Endothelial cell of umbilical vein (primary cell): ENCODE data around the gene LGALS8. TPM values are rescaled to one million over a fixed set of nuclear protein-coding genes. Genes with fewer than 3 reads are reported as not detected.

Experiments used
- BruUV-seq: library from RNA; stranded (reverse); fragments of 400-500 nt; replicated peaks from 2 replicates; lab custom pipeline; 2021; lab: Mats Ljungman, UMichigan
- CTCF ChIA-PET: fragments of 300-600, 350-600 bp; sonication (Branson Sonifier 250); formaldehyde crosslinking; loops from one replicate; lab custom pipeline; 2021; ENCODE audit warnings: antibody characterized with exemption, inconsistent platforms; lab: Charles Lee
- POLR2A ChIA-PET: fragments of 300-600, 350-600 bp; sonication (Branson Sonifier 250); formaldehyde crosslinking; loops from one replicate; lab custom pipeline; 2021; ENCODE audit warnings: antibody characterized with exemption, inconsistent platforms; lab: Charles Lee
- DNase-seq: peaks from one replicate; pipeline ENCODE4 v3.0.0-alpha.2; 2011; ENCODE audit warnings: low read depth, low spot score
- FAIRE-seq: peaks from 2 replicates; lab custom pipeline; 2011; peaks lifted over from hg19 to GRCh38; lab: Jason Lieb, UNC
- H2AFZ ChIP-seq: 2 replicates; pipeline ENCODE4 v1.6.0; 2012; ENCODE audit warnings: low read depth, low read length, control low read depth, inconsistent platforms
- H3K27ac ChIP-seq: 2 replicates; pipeline ENCODE4 v1.5.1; 2011; ENCODE audit warnings: low read depth, mild to moderate bottlenecking, control low read depth, low read length, moderate library complexity; ENCODE audit not compliant: insufficient read depth
- H3K27me3 ChIP-seq, 2 experiments: 2 replicates each; pipeline versions ENCODE4 v1.6.0 to v1.6.1; 2011; ENCODE audit warnings: low read length in 2 of 2, mixed read lengths in 1 of 2; ENCODE audit not compliant: control insufficient read depth in 2 of 2, insufficient read depth in 2 of 2
- H3K36me3 ChIP-seq, 2 experiments: 2 replicates in 1 of 2; 3 replicates in 1 of 2; pipeline ENCODE4 v1.5.1; 2011; ENCODE audit warnings: low read length in 2 of 2, mild to moderate bottlenecking in 1 of 2, moderate library complexity in 1 of 2; ENCODE audit not compliant: control insufficient read depth in 2 of 2, insufficient read depth in 2 of 2; ENCODE audit errors: extremely low read depth in 1 of 2
- H3K4me1 ChIP-seq: 3 replicates; pipeline ENCODE4 v1.5.1; 2011; ENCODE audit warnings: mild to moderate bottlenecking, low read length; ENCODE audit not compliant: control insufficient read depth, insufficient read depth; ENCODE audit errors: extremely low read depth
- H3K4me2 ChIP-seq: 2 replicates; pipeline ENCODE4 v1.6.1; 2011; ENCODE audit warnings: low read length, control low read depth, mixed read lengths; ENCODE audit not compliant: insufficient read depth
- H3K4me3 ChIP-seq, 3 experiments: fragments of 200-600 bp in 1 of 3; sonication (generic), shearing (Covaris generic) in 1 of 3; replicated peaks in 1 of 3; 2 replicates each; pipeline ENCODE4 v1.5.1; 2011 to 2016; ENCODE audit warnings: control low read depth in 3 of 3, low read length in 3 of 3, mild to moderate bottlenecking in 2 of 3, inconsistent platforms in 1 of 3, low read depth in 1 of 3, moderate library complexity in 1 of 3; ENCODE audit not compliant: insufficient read depth in 1 of 3
- H3K79me2 ChIP-seq: 2 replicates; pipeline ENCODE4 v1.6.0; 2012; ENCODE audit warnings: low read length, inconsistent platforms; ENCODE audit not compliant: control insufficient read depth, insufficient read depth
- H3K9ac ChIP-seq: replicated peaks from 2 replicates; pipeline ENCODE3; 2011; ENCODE audit warnings: low read length, control low read depth; ENCODE audit not compliant: insufficient read depth; ENCODE audit errors: extremely low read depth
- H3K9me1 ChIP-seq: replicated peaks from 3 replicates; pipeline ENCODE4 v1.6.0; 2011; ENCODE audit warnings: mild to moderate bottlenecking, low read length; ENCODE audit not compliant: control insufficient read depth, insufficient read depth; ENCODE audit errors: extremely low read depth
- H3K9me3 ChIP-seq: replicated peaks from 2 replicates; pipeline ENCODE4 v1.5.1; 2012; ENCODE audit warnings: low read length, inconsistent platforms; ENCODE audit not compliant: control insufficient read depth, insufficient read depth
- H4K20me1 ChIP-seq: replicated peaks from 2 replicates; pipeline ENCODE3; 2011; ENCODE audit warnings: mild to moderate bottlenecking, low read length; ENCODE audit not compliant: control insufficient read depth, insufficient read depth; ENCODE audit errors: extremely low read depth
- CTCF ChIP-seq, 2 donors: IDR thresholded peaks; 1 replicate in 1 of 2; 2 replicates in 1 of 2; pipeline ENCODE4 v1.5.1; 2011; ENCODE audit warnings: low read length in 2 of 2, mild to moderate bottlenecking in 2 of 2, moderate library complexity in 2 of 2, control low read depth in 1 of 2, inconsistent platforms in 1 of 2, low read depth in 1 of 2; ENCODE audit not compliant: insufficient read depth in 1 of 2; ENCODE audit errors: extremely low read depth in 1 of 2
- EZH2 ChIP-seq: IDR thresholded peaks from 2 replicates; pipeline ENCODE4 v1.6.1; 2012; ENCODE audit warnings: borderline replicate concordance, low read depth, mild to moderate bottlenecking, moderate library complexity, low read length, inconsistent platforms; ENCODE audit not compliant: severe bottlenecking
- FOS ChIP-seq: IDR thresholded peaks from 2 replicates; pipeline ENCODE4 v1.6.1; 2011; ENCODE audit warnings: mild to moderate bottlenecking, low read length, moderate library complexity, borderline replicate concordance; ENCODE audit not compliant: insufficient read depth
- GATA2 ChIP-seq: IDR thresholded peaks from 2 replicates; pipeline ENCODE4 v1.7.0; 2011; ENCODE audit warnings: low read depth, mild to moderate bottlenecking, moderate library complexity, mixed read lengths, low read length; ENCODE audit not compliant: insufficient read length, insufficient read depth
- JUN ChIP-seq: IDR thresholded peaks from 2 replicates; pipeline ENCODE4 v1.6.1; 2011; ENCODE audit warnings: borderline replicate concordance, low read depth; ENCODE audit not compliant: insufficient read length, insufficient read depth
- MAX ChIP-seq: IDR thresholded peaks from 2 replicates; pipeline ENCODE4 v1.6.1; 2011; ENCODE audit not compliant: insufficient read depth, insufficient read length
- MYC ChIP-seq: IDR thresholded peaks from one replicate; pipeline ENCODE4 v1.6.1; 2011; ENCODE audit warnings: mild to moderate bottlenecking, low read depth, low read length
- POLR2A ChIP-seq: IDR thresholded peaks from 2 replicates; pipeline ENCODE4 v1.6.1; 2012; ENCODE audit warnings: low read depth, mild to moderate bottlenecking, control low read depth, low read length
- POLR2AphosphoS5 ChIP-seq: IDR thresholded peaks from 2 replicates; pipeline ENCODE4 v1.6.1; 2012; ENCODE audit warnings: low read depth, mild to moderate bottlenecking, control low read depth, low read length, moderate library complexity; ENCODE audit not compliant: insufficient read depth
- dilution Hi-C: fragments of 300-500 bp; cut with MboI; formaldehyde crosslinking; loops from one replicate; pipeline ENCODE4 v1.15.0; 2019; ENCODE audit warnings: low sequenced_read_pairs; ENCODE audit not compliant: extremely low pct_ligation_motif_present
- intact Hi-C: fragments of 100-400 bp; cut with micrococcal nuclease; formaldehyde crosslinking; loops from one replicate; pipeline ENCODE4 v1.10.0; 2022
- polyA plus RNA-seq, 4 experiments: library from polyadenylated mRNA; depleted of rRNA in 3 of 4; stranded (reverse) in 3 of 4; unstranded in 1 of 4; fragments of >200 nt; gene quantifications; 2 replicates each; pipeline versions ENCODE4 v1.2.1 to v1.2.3, GENCODE V29; 2011 to 2012; ENCODE audit warnings: missing spikeins in 1 of 4
- total RNA-seq: library from RNA; stranded (reverse); gene quantifications from 2 replicates; pipeline ENCODE4 v1.2.3, GENCODE V29; 2021

LGALS8 gene
- total and polyA plus RNA-seq, 2 donors (not counting 3 experiments of a cell fraction or from before 2014, with no cell fraction given): 45.6 to 49.9 TPM

- intact Hi-C loops: no loop called here
- no peak for DNase-seq
- H3K9me3 ChIP-seq: no peaks in the 10 kb centered on the region
- BruUV-seq: no TSS peak
- H3K4me3 ChIP-seq: no peak overlapping the region
- no peak overlapping the region for H3K4me2 ChIP-seq
- ChIA-PET CTCF (no interaction called here), POLR2A (no interaction called here)
- H4K20me1 ChIP-seq: no peaks in the 10 kb centered on the region
- H3K9ac ChIP-seq: no peak overlapping the region
- H3K36me3 ChIP-seq: peaks cover 42 to 44% of the 10 kb centered on the region in 2 experiments
- H3K4me1 ChIP-seq: no peaks in the 10 kb centered on the region
- H2AFZ ChIP-seq: no peak overlapping the region
- no peak for FAIRE-seq
- no peaks in the 10 kb centered on the region for H3K79me2 ChIP-seq
- dilution Hi-C loops: no loop called here
- no peak overlapping the region for H3K27ac ChIP-seq
- TF ChIP-seq JUN: no peak
- TF ChIP-seq MAX: no peak
- TF ChIP-seq EZH2: no peak
- no peak for TF ChIP-seq CTCF (IDR thresholded peaks at IDR 0.05; ENCODE audit: extremely low read depth in 1 of 2, insufficient read depth in 1 of 2, low read depth in 1 of 2, low read length in 2 of 2)
- TF ChIP-seq GATA2: no peak
- no peak for TF ChIP-seq POLR2AphosphoS5
- no peak for TF ChIP-seq MYC
- no peak for TF ChIP-seq FOS
- no peak for TF ChIP-seq POLR2A
- H3K27me3 ChIP-seq: no peaks in the 10 kb centered on the region
- no peaks in the 10 kb centered on the region for H3K9me1 ChIP-seq
Measured at GRCh38 chr1:236552901-236553300, 29.1 kb downstream of the LGALS8 start.
